PC-3 (cell line): ENCODE data around the gene FTL. TPM values are rescaled to one million over a fixed set of nuclear protein-coding genes. Genes with fewer than 3 reads are reported as not detected.

Source experiments
- ATAC-seq: fragments of 200-7000 bp; cut with Tn5 transposase; 2 replicates; pipeline ENCODE4 v1.9.1; 2020; ENCODE audit warnings: mild to moderate bottlenecking, moderate library complexity
- BruUV-seq: library from RNA; stranded (reverse); fragments of 400-500 nt; replicated peaks from 2 replicates; lab custom pipeline; 2021; lab: Mats Ljungman, UMichigan
- CTCF ChIA-PET: fragments of 300-600 bp; sonication (Branson Sonifier 250); formaldehyde crosslinking; loops from one replicate; lab custom pipeline; 2022; ENCODE audit warnings: antibody characterized with exemption; lab: Charles Lee
- POLR2A ChIA-PET: fragments of 300-600 bp; sonication (Branson Sonifier 250); formaldehyde crosslinking; loops from one replicate; lab custom pipeline; 2022; ENCODE audit warnings: antibody characterized with exemption; ENCODE audit not compliant: unreplicated experiment; lab: Charles Lee
- DNase-seq: peaks from one replicate; pipeline ENCODE4 v3.0.0-alpha.2; 2015
- H2AFZ ChIP-seq: fragments of 300-600 bp; sonication (generic); 2 replicates; pipeline ENCODE4 v1.6.0; 2016; ENCODE audit warnings: antibody characterized with exemption, low read length
- H3F3A ChIP-seq: fragments of 300-600 bp; sonication (generic); one replicate; pipeline ENCODE4 v1.6.0; 2017; ENCODE audit warnings: antibody characterized with exemption, low read length, control low read depth, mild to moderate bottlenecking; ENCODE audit not compliant: unreplicated experiment
- H3K27ac ChIP-seq: fragments of 300-600 bp; sonication (generic); 2 replicates; pipeline ENCODE4 v1.5.1; 2016; ENCODE audit warnings: mild to moderate bottlenecking, low read length
- H3K27me3 ChIP-seq: fragments of 300-600 bp; sonication (generic); 2 replicates; pipeline ENCODE4 v1.6.1; 2016; ENCODE audit warnings: low read length, mixed read lengths
- H3K36me3 ChIP-seq: fragments of 300-600 bp; sonication (generic); 2 replicates; pipeline ENCODE4 v1.6.1; 2016; ENCODE audit warnings: low read depth, mixed run types, low read length, mixed read lengths
- H3K4me1 ChIP-seq: fragments of 300-600 bp; sonication (generic); 2 replicates; pipeline ENCODE4 v1.5.1; 2016; ENCODE audit warnings: low read length; ENCODE audit not compliant: insufficient read depth
- H3K4me2 ChIP-seq: fragments of 300-600 bp; sonication (generic); 2 replicates; pipeline ENCODE4 v1.6.0; 2016; ENCODE audit warnings: low read length
- H3K4me3 ChIP-seq: fragments of 300-600 bp; sonication (generic); 2 replicates; pipeline ENCODE4 v1.5.1; 2016; ENCODE audit warnings: mild to moderate bottlenecking, low read length, mixed read lengths
- H3K79me2 ChIP-seq: fragments of 300-600 bp; sonication (generic); 2 replicates; pipeline ENCODE4 v1.6.1; 2017; ENCODE audit warnings: low read length, mixed read lengths
- H3K9ac ChIP-seq: fragments of 300-600 bp; sonication (generic); 2 replicates; pipeline ENCODE4 v1.6.0; 2016; ENCODE audit warnings: mild to moderate bottlenecking, low read length
- H3K9me2 ChIP-seq: fragments of 300-600 bp; sonication (generic); replicated peaks from 2 replicates; pipeline ENCODE4 v1.6.1; 2016; ENCODE audit warnings: mixed run types, low read length, mixed read lengths
- H3K9me3 ChIP-seq: fragments of 300-600 bp; sonication (generic); 2 replicates; pipeline ENCODE4 v1.6.1; 2016; ENCODE audit warnings: low read length, mixed read lengths
- H4K20me1 ChIP-seq: fragments of 300-600 bp; sonication (generic); 2 replicates; pipeline ENCODE4 v1.6.1; 2016; ENCODE audit warnings: low read length, mixed read lengths
- EZH2 ChIP-seq: fragments of 300-600 bp; sonication (generic); IDR thresholded peaks from one replicate; pipeline ENCODE4 v1.6.1; 2017; ENCODE audit warnings: antibody characterized with exemption, mild to moderate bottlenecking, low read length; ENCODE audit not compliant: unreplicated experiment
- EZH2phosphoT487 ChIP-seq: fragments of 300-600 bp; sonication (generic); IDR thresholded peaks from 2 replicates; pipeline ENCODE4 v1.6.1; 2018; ENCODE audit warnings: mild to moderate bottlenecking, antibody characterized with exemption, low read length, borderline replicate concordance
- intact Hi-C: fragments of 100-400 bp; cut with micrococcal nuclease; formaldehyde crosslinking; loops from 2 replicates; pipeline ENCODE4 v1.9.0; 2023
- total RNA-seq: library from RNA; depleted of rRNA; stranded (reverse); fragments of >200 nt; gene quantifications from 2 replicates; pipeline ENCODE4 v1.2.3, GENCODE V29; 2014
- TF ChIP-seq, protein P1 (sequence below): fragments of 300-600 bp; sonication (generic); conservative IDR thresholded peaks from 2 replicates; pipeline ENCODE4 v1.5.1; 2017; ENCODE audit warnings: antibody characterized with exemption, low read depth, mild to moderate bottlenecking, low read length

The FTL gene
- total RNA-seq, 1 experiment from 2014 or later, result 1,109 TPM

- CTCF ChIA-PET, result interaction anchor here (0.7 to 0.8 kb wide), 2 partner anchors 19 to 100 kb away, joined by 3 to 9 read pairs; no protein-coding TSS in a partner anchor
- H3K79me2 ChIP-seq, result peaks cover 46% of the 10 kb centered on the region
Observed at GRCh38 chr19:48997972-48998371, 32.9 kb downstream of the FTL start.

DNA sequence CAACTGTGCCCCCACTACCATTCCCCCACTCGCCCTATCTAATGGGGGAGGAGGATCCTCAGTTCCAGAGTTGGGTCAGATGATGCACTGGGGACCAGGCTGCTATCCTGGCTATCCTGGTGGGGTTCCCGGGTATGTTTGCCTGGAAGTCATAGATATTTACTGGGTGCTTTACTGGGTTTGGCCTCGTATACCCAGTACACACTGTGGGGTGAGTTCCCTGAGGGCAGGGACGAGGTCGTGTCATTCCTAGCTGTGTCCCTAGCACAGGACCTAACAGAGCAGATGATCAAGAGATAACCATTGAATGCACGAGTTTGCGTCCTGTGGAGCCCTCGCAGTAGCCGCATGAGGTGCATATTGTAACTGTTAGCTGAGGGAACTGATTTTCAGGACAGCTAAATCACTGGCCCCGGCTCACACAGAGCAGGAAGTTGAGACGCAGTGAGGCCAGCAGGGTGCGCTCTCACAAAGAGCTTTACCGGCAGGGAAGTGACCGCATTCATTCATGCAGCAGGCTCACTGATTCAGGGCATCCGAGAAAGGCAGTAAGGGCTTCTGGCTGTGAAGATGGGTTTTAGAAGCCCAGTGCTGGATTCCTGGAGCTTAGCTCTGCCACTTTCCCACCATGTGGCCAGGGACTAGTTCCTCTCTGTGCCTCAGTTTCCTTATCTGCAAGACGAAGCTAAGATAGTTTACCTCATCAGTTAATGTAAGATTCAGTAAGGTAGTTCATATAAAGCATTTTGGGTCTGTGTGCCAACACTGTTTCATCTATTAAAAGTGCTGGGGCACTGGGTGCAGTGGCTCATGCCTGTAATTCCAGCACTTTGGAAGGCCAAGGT lies 34.6 kb downstream of the FTL start:
- Histone ChIP-seq H3K4me3 (no peak overlapping the region), H3K4me1 (peaks cover 6% of the 10 kb centered on the region; the same call in 1 of the 2 replicates), H3F3A (no peaks in the 10 kb centered on the region), H3K27me3 (no peaks in the 10 kb centered on the region), H4K20me1 (0 out of 2 replicates have a peak, but pooled peaks cover 4% of the 10 kb centered on the region), H3K9me3 (no peaks in the 10 kb centered on the region), H3K36me3 (peaks cover 6% of the 10 kb centered on the region), H2AFZ (no peak overlapping the region), H3K9me2 (no peaks in the 10 kb centered on the region), H3K9ac (no peak overlapping the region), H3K27ac (no peak overlapping the region), H3K79me2 (peaks cover 35% of the 10 kb centered on the region), H3K4me2 (no peak overlapping the region)
- ChIA-PET CTCF (interaction anchor here (0.5 to 1.3 kb wide), 3 partner anchors 74 to 773 kb away, joined by 5 to 6 read pairs (median 6); no protein-coding TSS in a partner anchor), POLR2A (no interaction called here)
- DNase-seq (peak; percentile 51), ATAC-seq (peak; percentile 45; the same call in 1 of the 2 replicates)
- intact Hi-C loops, result loop anchor here (10.0 kb wide), 1 partner anchor 75 kb away; the partner anchor contains the start of gene KCNA7
- TF ChIP-seq EZH2 (no peak), EZH2phosphoT487 (no peak)
- TF ChIP-seq, protein P1, sequence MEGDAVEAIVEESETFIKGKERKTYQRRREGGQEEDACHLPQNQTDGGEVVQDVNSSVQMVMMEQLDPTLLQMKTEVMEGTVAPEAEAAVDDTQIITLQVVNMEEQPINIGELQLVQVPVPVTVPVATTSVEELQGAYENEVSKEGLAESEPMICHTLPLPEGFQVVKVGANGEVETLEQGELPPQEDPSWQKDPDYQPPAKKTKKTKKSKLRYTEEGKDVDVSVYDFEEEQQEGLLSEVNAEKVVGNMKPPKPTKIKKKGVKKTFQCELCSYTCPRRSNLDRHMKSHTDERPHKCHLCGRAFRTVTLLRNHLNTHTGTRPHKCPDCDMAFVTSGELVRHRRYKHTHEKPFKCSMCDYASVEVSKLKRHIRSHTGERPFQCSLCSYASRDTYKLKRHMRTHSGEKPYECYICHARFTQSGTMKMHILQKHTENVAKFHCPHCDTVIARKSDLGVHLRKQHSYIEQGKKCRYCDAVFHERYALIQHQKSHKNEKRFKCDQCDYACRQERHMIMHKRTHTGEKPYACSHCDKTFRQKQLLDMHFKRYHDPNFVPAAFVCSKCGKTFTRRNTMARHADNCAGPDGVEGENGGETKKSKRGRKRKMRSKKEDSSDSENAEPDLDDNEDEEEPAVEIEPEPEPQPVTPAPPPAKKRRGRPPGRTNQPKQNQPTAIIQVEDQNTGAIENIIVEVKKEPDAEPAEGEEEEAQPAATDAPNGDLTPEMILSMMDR, result peak; percentile 68
- no TSS peak for BruUV-seq

More at GRCh38 chr19:48997972-48998371, 32.9 kb downstream of the FTL start:
- DNase-seq (peak; percentile 63), ATAC-seq (no peak)
- no peak for TF ChIP-seq EZH2
- TF ChIP-seq, protein P1, result peak; percentile 71
- no peaks in the 10 kb centered on the region for H3K9me3 ChIP-seq
- no peaks in the 10 kb centered on the region for H3K9me2 ChIP-seq
- H3K27ac ChIP-seq, result no peak overlapping the region
- BruUV-seq, result no TSS peak
- H3K4me1 ChIP-seq, result peaks cover 6% of the 10 kb centered on the region; the same call in 1 of the 2 replicates
- no peak overlapping the region for H3K9ac ChIP-seq
- 0 out of 2 replicates have a peak, but pooled peaks cover 4% of the 10 kb centered on the region for H4K20me1 ChIP-seq
- no peaks in the 10 kb centered on the region for H3K27me3 ChIP-seq
- POLR2A ChIA-PET, result no interaction called here
- no peaks in the 10 kb centered on the region; the same call in 1 of the 2 replicates for H3K36me3 ChIP-seq
- no peak overlapping the region for H3K4me2 ChIP-seq
- intact Hi-C loops, result loop anchor here (10.0 kb wide), 1 partner anchor 77 kb away; the partner anchor contains the start of gene KCNA7
- H2AFZ ChIP-seq, result no peak overlapping the region
- H3F3A ChIP-seq, result no peaks in the 10 kb centered on the region
- H3K4me3 ChIP-seq, result no peak overlapping the region
